GM23248 (cell line): ENCODE measurements around the gene FRAS1.

Experiments used
- EZH2 ChIP-seq: fragments of 200-600 bp; sonication (generic); IDR thresholded peaks from 2 replicates; pipeline ENCODE4 v1.6.1; 2018; ENCODE audit warnings: antibody characterized with exemption, mild to moderate bottlenecking; ENCODE audit not compliant: insufficient read depth, poor library complexity, severe bottlenecking
- EZH2phosphoT487 ChIP-seq: fragments of 200-600 bp; sonication (generic); IDR thresholded peaks from 2 replicates; pipeline ENCODE4 v1.6.1; 2018; ENCODE audit warnings: antibody characterized with exemption, moderate library complexity, mild to moderate bottlenecking, low read depth; ENCODE audit not compliant: insufficient read depth

- TF ChIP-seq EZH2phosphoT487 (no peak), EZH2 (no peak)
Observed at GRCh38 chr4:78459327-78459726, 402.2 kb downstream of the FRAS1 start.
